SK-N-SH (cell line): ENCODE data around the gene RABGGTA. TPM values are rescaled to one million over a fixed set of nuclear protein-coding genes. Genes with fewer than 3 reads are reported as not detected.

Experiments
- CTCF ChIA-PET: fragments of 300-600, 350-600 bp; formaldehyde crosslinking; extraction: SDS; loops from one replicate; lab custom pipeline; 2021; lab: Yijun Ruan, JAX
- POLR2A ChIA-PET: fragments of 350-600 bp; sonication (Branson Sonifier 250); formaldehyde crosslinking; extraction: SDS; loops from one replicate; lab custom pipeline; 2020; ENCODE audit warnings: antibody characterized with exemption, inconsistent platforms; lab: Yijun Ruan, JAX
- DNase-seq: peaks from one replicate; pipeline ENCODE4 v3.0.0; 2012
- H2AFZ ChIP-seq: fragments of 200-600 bp; sonication (generic); 2 replicates; pipeline ENCODE4 v1.8.1; 2016; ENCODE audit warnings: antibody characterized with exemption, mild to moderate bottlenecking, low read depth
- H3F3A ChIP-seq: fragments of 200-600 bp; sonication (generic); replicated peaks from 2 replicates; pipeline ENCODE3; 2016; ENCODE audit warnings: antibody characterized with exemption, mild to moderate bottlenecking; ENCODE audit not compliant: insufficient read depth
- H3K27ac ChIP-seq, 2 experiments: fragments of 200-500 bp in 1 of 2; fragments of 200-600 bp in 1 of 2; sonication (Bioruptor generic) in 1 of 2; sonication (generic), shearing (Covaris generic) in 1 of 2; 2 replicates each; pipeline versions ENCODE4 v1.5.1 to v1.6.1; 2014 to 2016; ENCODE audit warnings: low read depth in 2 of 2, inconsistent platforms in 1 of 2, low read length in 1 of 2, mild to moderate bottlenecking in 1 of 2, mixed read lengths in 1 of 2
- H3K27me3 ChIP-seq: fragments of 200-600 bp; sonication (generic), shearing (Covaris generic); 2 replicates; pipeline ENCODE4 v1.6.1; 2016; ENCODE audit warnings: mixed run types; ENCODE audit not compliant: insufficient read depth
- H3K36me3 ChIP-seq, 2 experiments: fragments of 200-500 bp in 1 of 2; fragments of 200-600 bp in 1 of 2; sonication (Bioruptor generic) in 1 of 2; sonication (generic) in 1 of 2; replicated peaks in 1 of 2; 2 replicates each; pipeline versions ENCODE3 to v1.5.1; 2014 to 2016; ENCODE audit warnings: low read length in 1 of 2, mild to moderate bottlenecking in 1 of 2; ENCODE audit not compliant: insufficient read depth in 2 of 2, control insufficient read depth in 1 of 2
- H3K4me1 ChIP-seq, 2 experiments: fragments of 200-500 bp in 1 of 2; fragments of 200-600 bp in 1 of 2; sonication (Bioruptor generic) in 1 of 2; sonication (generic), shearing (Covaris generic) in 1 of 2; 2 replicates each; pipeline versions ENCODE4 v1.5.1 to v1.6.1; 2014 to 2016; ENCODE audit warnings: low read depth in 1 of 2, low read length in 1 of 2, mixed run types in 1 of 2; ENCODE audit not compliant: insufficient read depth in 2 of 2, control insufficient read depth in 1 of 2
- H3K4me2 ChIP-seq: fragments of 200-600 bp; sonication (generic), shearing (Covaris generic); 2 replicates; pipeline ENCODE4 v1.6.1; 2017; ENCODE audit warnings: mixed run types
- H3K4me3 ChIP-seq, 2 experiments: fragments of 200-500 bp in 1 of 2; fragments of 200-600 bp in 1 of 2; sonication (Bioruptor generic) in 1 of 2; sonication (generic), shearing (Covaris generic) in 1 of 2; 2 replicates each; pipeline versions ENCODE4 v1.5.1 to v1.8.1; 2014 to 2016; ENCODE audit warnings: low read depth in 2 of 2, inconsistent platforms in 1 of 2, low read length in 1 of 2, mild to moderate bottlenecking in 1 of 2, mixed read lengths in 1 of 2, moderate library complexity in 1 of 2
- H3K79me2 ChIP-seq: fragments of 200-600 bp; sonication (generic); 2 replicates; pipeline ENCODE4 v1.8.1; 2017; ENCODE audit warnings: mild to moderate bottlenecking; ENCODE audit not compliant: insufficient read depth
- H3K9ac ChIP-seq: fragments of 200-600 bp; sonication (generic); 2 replicates; pipeline ENCODE4 v1.6.1; 2017; ENCODE audit warnings: mixed run types
- H3K9me2 ChIP-seq: fragments of 200-600 bp; sonication (generic); 2 replicates; pipeline ENCODE4 v1.6.1; 2017; ENCODE audit warnings: mixed run types
- H3K9me3 ChIP-seq: fragments of 200-600 bp; sonication (generic); 2 replicates; pipeline ENCODE4 v1.6.1; 2017; ENCODE audit warnings: mixed run types, mild to moderate bottlenecking, moderate library complexity
- H4K20me1 ChIP-seq: fragments of 200-600 bp; sonication (generic); 2 replicates; pipeline ENCODE4 v1.6.1; 2017; ENCODE audit warnings: mild to moderate bottlenecking, mixed run types; ENCODE audit not compliant: insufficient read depth
- CHD2 ChIP-seq: fragments of 150-350 bp; IDR thresholded peaks from 2 replicates; pipeline ENCODE4 v1.6.1; 2018; ENCODE audit warnings: low read length; ENCODE audit not compliant: partially characterized antibody
- ELF1 ChIP-seq: IDR thresholded peaks from 2 replicates; pipeline ENCODE4 v1.4.0; 2012
- FOSL2 ChIP-seq: IDR thresholded peaks from 2 replicates; pipeline ENCODE4 v1.4.0; 2012; ENCODE audit warnings: low read depth, mild to moderate bottlenecking, moderate library complexity, borderline replicate concordance
- FOXM1 ChIP-seq: IDR thresholded peaks from 2 replicates; pipeline ENCODE4 v1.4.0; 2012; ENCODE audit warnings: low read depth, mild to moderate bottlenecking
- GABPA ChIP-seq: IDR thresholded peaks from 2 replicates; pipeline ENCODE4 v1.4.0; 2012; ENCODE audit warnings: low read depth, mild to moderate bottlenecking
- GATA2 ChIP-seq: sonication (generic); formaldehyde crosslinking; IDR thresholded peaks from 2 replicates; pipeline ENCODE4 v1.5.0; 2020; ENCODE audit warnings: mild to moderate bottlenecking, missing genetic modification reagents
- MXI1 ChIP-seq: IDR thresholded peaks from 2 replicates; pipeline ENCODE4 v1.6.1; 2012; ENCODE audit warnings: mild to moderate bottlenecking, low read depth, low read length, improper control_type of control experiment
- NRF1 ChIP-seq: IDR thresholded peaks from 2 replicates; pipeline ENCODE4 v1.6.1; 2012; ENCODE audit warnings: low read depth, mild to moderate bottlenecking, low read length
- POLR2AphosphoS5 ChIP-seq: IDR thresholded peaks from 2 replicates; pipeline ENCODE4 v1.6.1; 2012; ENCODE audit warnings: low read depth, low read length
- RCOR1 ChIP-seq: fragments of 150-350 bp; IDR thresholded peaks from 2 replicates; pipeline ENCODE4 v1.6.1; 2017; ENCODE audit warnings: antibody characterized with exemption, low read length
- RFX5 ChIP-seq: IDR thresholded peaks from 2 replicates; pipeline ENCODE4 v1.6.1; 2012; ENCODE audit warnings: mild to moderate bottlenecking, improper control_type of control experiment, low read length
- RXRA ChIP-seq: IDR thresholded peaks from 2 replicates; pipeline ENCODE4 v1.4.0; 2012; ENCODE audit warnings: low read depth, mild to moderate bottlenecking, borderline replicate concordance
- SIN3A ChIP-seq: IDR thresholded peaks from 2 replicates; pipeline ENCODE4 v1.6.1; 2012; ENCODE audit warnings: low read depth, mild to moderate bottlenecking, low read length, moderate library complexity, borderline replicate concordance
- SMC3 ChIP-seq: IDR thresholded peaks from 2 replicates; pipeline ENCODE4 v1.6.1; 2012; ENCODE audit warnings: low read depth, low read length, improper control_type of control experiment
- TAF1 ChIP-seq: IDR thresholded peaks from 2 replicates; pipeline ENCODE4 v1.6.1; 2012; ENCODE audit warnings: low read depth, mild to moderate bottlenecking, low read length, moderate library complexity, borderline replicate concordance
- TEAD4 ChIP-seq: IDR thresholded peaks from 2 replicates; pipeline ENCODE4 v1.4.0; 2012; ENCODE audit warnings: mild to moderate bottlenecking, borderline replicate concordance; ENCODE audit not compliant: insufficient read depth
- WGBS: methylation state at CpG from one replicate; pipeline ENCODE4 v1.1.6; 2017; ENCODE audit warnings: low lambda C conversion rate; 5-methylcytosine and 5-hydroxymethylcytosine counted together
- polyA plus RNA-seq, 3 experiments: library from polyadenylated mRNA; depleted of rRNA; stranded (reverse); fragments of >200 nt; gene quantifications; 2 replicates each; pipeline ENCODE4 v1.2.3, GENCODE V29; 2012
- TF ChIP-seq, protein P1 (sequence below): fragments of 200-600 bp; sonication (generic); IDR thresholded peaks from 2 replicates; pipeline ENCODE4 v1.6.1; 2017; ENCODE audit warnings: antibody characterized with exemption, mild to moderate bottlenecking, moderate library complexity
- TF ChIP-seq, protein P2 (sequence below): IDR thresholded peaks from 2 replicates; pipeline ENCODE4 v1.4.0; 2012; ENCODE audit warnings: low read depth, borderline replicate concordance
- TF ChIP-seq, protein P3 (sequence below): fragments of 150-350 bp; IDR thresholded peaks from 2 replicates; pipeline ENCODE4 v1.6.1; 2017; ENCODE audit warnings: antibody characterized with exemption, low read length, low read depth, borderline replicate concordance
- TF ChIP-seq, protein P4 (sequence below): IDR thresholded peaks from 2 replicates; pipeline ENCODE4 v1.4.0; 2012; ENCODE audit warnings: low read depth
- TF ChIP-seq, protein P5 (sequence below): IDR thresholded peaks from 2 replicates; pipeline ENCODE4 v1.4.0; 2012; ENCODE audit warnings: low read depth, borderline replicate concordance

RABGGTA gene
- polyA plus RNA-seq, 1 of the 3 experiments (the other 2 are of a cell fraction): 59.4 TPM

DNA sequence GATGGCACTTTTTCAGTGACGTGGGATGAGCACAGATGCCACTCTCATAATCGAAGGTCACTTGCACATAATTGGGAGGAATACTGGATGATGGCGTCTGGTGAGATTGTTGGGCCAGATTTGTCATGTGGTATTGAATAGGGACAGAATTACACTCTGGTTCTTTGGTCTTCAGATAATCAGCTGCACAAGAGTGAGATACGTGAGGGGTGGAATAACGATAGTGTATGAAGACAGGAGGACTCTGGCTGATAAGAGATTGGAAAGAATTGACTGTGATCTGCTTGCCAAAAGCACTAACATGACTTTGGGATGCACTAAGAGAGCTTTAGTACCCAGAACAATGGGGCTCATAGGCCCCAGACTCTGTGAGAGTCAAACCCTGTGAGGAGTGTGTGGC lies 7.0 kb upstream of the RABGGTA start (continued):
- TF ChIP-seq RFX5 (no peak), RXRA (no peak), POLR2AphosphoS5 (no peak), NRF1 (no peak)
- TF ChIP-seq, protein P1, sequence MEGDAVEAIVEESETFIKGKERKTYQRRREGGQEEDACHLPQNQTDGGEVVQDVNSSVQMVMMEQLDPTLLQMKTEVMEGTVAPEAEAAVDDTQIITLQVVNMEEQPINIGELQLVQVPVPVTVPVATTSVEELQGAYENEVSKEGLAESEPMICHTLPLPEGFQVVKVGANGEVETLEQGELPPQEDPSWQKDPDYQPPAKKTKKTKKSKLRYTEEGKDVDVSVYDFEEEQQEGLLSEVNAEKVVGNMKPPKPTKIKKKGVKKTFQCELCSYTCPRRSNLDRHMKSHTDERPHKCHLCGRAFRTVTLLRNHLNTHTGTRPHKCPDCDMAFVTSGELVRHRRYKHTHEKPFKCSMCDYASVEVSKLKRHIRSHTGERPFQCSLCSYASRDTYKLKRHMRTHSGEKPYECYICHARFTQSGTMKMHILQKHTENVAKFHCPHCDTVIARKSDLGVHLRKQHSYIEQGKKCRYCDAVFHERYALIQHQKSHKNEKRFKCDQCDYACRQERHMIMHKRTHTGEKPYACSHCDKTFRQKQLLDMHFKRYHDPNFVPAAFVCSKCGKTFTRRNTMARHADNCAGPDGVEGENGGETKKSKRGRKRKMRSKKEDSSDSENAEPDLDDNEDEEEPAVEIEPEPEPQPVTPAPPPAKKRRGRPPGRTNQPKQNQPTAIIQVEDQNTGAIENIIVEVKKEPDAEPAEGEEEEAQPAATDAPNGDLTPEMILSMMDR: no peak
- TF ChIP-seq, protein P2, sequence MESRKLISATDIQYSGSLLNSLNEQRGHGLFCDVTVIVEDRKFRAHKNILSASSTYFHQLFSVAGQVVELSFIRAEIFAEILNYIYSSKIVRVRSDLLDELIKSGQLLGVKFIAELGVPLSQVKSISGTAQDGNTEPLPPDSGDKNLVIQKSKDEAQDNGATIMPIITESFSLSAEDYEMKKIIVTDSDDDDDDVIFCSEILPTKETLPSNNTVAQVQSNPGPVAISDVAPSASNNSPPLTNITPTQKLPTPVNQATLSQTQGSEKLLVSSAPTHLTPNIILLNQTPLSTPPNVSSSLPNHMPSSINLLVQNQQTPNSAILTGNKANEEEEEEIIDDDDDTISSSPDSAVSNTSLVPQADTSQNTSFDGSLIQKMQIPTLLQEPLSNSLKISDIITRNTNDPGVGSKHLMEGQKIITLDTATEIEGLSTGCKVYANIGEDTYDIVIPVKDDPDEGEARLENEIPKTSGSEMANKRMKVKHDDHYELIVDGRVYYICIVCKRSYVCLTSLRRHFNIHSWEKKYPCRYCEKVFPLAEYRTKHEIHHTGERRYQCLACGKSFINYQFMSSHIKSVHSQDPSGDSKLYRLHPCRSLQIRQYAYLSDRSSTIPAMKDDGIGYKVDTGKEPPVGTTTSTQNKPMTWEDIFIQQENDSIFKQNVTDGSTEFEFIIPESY: no peak
- TF ChIP-seq, all 33 proteins: peak for 0

DNA sequence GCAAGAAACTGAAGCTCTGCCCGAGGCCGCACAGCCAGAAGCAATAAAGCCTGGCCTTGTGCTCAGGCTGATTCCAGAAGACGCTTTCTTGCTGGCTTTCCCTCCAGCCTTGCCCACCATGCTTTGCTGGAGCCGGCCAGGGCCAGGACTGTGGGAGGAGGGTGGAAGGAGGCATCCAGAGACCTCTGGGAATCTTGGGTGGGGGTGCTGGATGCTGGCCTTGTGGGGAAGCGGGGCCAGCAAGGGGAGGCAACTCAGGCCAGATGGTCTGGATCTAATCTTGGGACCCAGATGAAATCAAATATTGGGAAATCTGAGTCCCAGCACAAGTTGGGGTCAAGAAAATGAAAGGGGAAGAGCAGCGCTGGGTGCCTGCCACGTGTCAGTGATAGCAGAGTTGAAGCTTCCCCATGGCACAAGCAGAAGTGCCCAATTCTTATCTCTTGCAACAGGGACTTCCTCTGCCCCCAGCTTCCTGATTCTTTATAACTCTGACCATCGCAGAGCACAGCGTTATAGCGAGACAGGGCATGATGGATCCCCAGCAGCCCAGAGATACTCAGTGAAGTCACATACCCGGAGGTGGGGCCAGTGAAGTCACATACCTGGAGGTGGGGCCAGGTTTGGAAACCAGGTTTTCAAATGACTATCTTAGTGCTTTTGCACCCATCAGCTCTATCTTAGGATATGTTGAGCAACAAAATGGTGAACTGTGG lies 6.4 kb upstream of the RABGGTA start:
- no peaks in the 10 kb centered on the region for H3K9me2 ChIP-seq
- ChIA-PET CTCF (interaction anchor here (0.8 to 8.9 kb wide), 5 partner anchors 20 to 153 kb away, joined by 3 to 87 read pairs (median 5); partner anchors contain the start of genes CIDEB, DHRS1 and NOP9), POLR2A (interaction anchor here (1.0 kb wide), 1 partner anchor 121 kb away, joined by 3 read pairs; the partner anchor contains the start of gene NYNRIN)
- peaks cover 0 to 12% of the 10 kb centered on the region in 2 experiments; a peak in 1 of 4 replicates for H3K4me1 ChIP-seq
- H2AFZ ChIP-seq: no peak overlapping the region
- no peaks in the 10 kb centered on the region for H3K36me3 ChIP-seq
- no peak overlapping the region for H3K4me3 ChIP-seq
- no peaks in the 10 kb centered on the region for H3K9me3 ChIP-seq
- H3K9ac ChIP-seq: no peak overlapping the region
- TF ChIP-seq, protein P1: no peak
- TF ChIP-seq ELF1: no peak
- no peak for TF ChIP-seq GATA2 (CRISPR knock-in tag)
- no peak for TF ChIP-seq NRF1
- TF ChIP-seq FOXM1: no peak
- no peak for TF ChIP-seq SMC3
- TF ChIP-seq RFX5: no peak
- no peak for TF ChIP-seq TAF1
- TF ChIP-seq, protein P3, sequence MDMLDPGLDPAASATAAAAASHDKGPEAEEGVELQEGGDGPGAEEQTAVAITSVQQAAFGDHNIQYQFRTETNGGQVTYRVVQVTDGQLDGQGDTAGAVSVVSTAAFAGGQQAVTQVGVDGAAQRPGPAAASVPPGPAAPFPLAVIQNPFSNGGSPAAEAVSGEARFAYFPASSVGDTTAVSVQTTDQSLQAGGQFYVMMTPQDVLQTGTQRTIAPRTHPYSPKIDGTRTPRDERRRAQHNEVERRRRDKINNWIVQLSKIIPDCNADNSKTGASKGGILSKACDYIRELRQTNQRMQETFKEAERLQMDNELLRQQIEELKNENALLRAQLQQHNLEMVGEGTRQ: no peak
- no peak for TF ChIP-seq CHD2
- TF ChIP-seq RCOR1: no peak
- TF ChIP-seq, protein P4, sequence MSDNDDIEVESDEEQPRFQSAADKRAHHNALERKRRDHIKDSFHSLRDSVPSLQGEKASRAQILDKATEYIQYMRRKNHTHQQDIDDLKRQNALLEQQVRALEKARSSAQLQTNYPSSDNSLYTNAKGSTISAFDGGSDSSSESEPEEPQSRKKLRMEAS: no peak
- TF ChIP-seq, protein P5, sequence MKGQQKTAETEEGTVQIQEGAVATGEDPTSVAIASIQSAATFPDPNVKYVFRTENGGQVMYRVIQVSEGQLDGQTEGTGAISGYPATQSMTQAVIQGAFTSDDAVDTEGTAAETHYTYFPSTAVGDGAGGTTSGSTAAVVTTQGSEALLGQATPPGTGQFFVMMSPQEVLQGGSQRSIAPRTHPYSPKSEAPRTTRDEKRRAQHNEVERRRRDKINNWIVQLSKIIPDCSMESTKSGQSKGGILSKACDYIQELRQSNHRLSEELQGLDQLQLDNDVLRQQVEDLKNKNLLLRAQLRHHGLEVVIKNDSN: no peak
- TF ChIP-seq GABPA: no peak
- no peak for TF ChIP-seq SIN3A
- TF ChIP-seq MXI1: no peak
- no peak for TF ChIP-seq TEAD4
- no peak for TF ChIP-seq FOSL2
- H3K27me3 ChIP-seq: no peaks in the 10 kb centered on the region
- H4K20me1 ChIP-seq: no peaks in the 10 kb centered on the region
- no peak overlapping the region for H3K27ac ChIP-seq
- no peaks in the 10 kb centered on the region for H3F3A ChIP-seq
- no peaks in the 10 kb centered on the region for H3K79me2 ChIP-seq
- no peak for DNase-seq
- H3K4me2 ChIP-seq: no peak overlapping the region
- 91% methylated on average over 11 of the region's 11 CpGs for WGBS
